ENCODE measurements around the gene APOL6. TPM values are rescaled to one million over a fixed set of nuclear protein-coding genes. Genes with fewer than 3 reads are reported as not detected.

APOL6 gene
- total RNA-seq, 2 experiments from 2014 or later, result 39.3 TPM

DNA sequence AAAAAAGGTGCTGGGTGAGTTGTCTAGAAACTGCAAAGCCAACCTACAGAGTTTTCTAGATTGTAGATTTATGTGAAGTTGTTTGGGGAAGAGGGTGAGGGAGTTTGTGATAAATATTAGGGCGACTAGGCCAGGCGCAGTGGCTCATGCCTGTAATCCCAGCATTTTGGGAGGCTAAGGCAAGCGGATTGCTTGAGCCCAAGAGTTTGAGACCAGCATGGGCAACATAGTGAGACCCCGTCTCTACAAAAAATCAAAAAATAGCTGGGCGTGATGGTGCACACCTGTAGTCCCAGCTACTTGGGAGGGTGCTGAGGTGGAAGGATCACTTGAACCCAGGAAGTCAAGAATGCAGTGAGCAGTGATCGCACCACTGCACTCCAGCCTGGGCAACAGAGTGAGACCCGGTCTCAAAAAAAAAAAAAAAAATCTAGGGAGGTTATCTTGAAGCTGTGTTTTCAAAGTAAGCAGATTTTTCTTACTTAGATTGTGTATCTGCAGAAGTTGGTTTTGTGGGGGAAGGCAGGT is 844 bp downstream of the APOL6 start:
- H3K27ac ChIP-seq (ENCODE audit: low read depth in 1 of 2, low read length in 2 of 2), result peak overlapping the region; percentile 82 to 98
- Mint-ChIP-seq H3K9me3 (no peaks in the 10 kb centered on the region), H3K27ac (peak overlapping the region; percentile 98), H3K4me1 (ENCODE audit: low read depth) (peaks cover 55% of the 10 kb centered on the region), H3K4me3 (peak overlapping the region; percentile 100), H3K36me3 (ENCODE audit: low read depth) (peaks cover 49% of the 10 kb centered on the region), H3K27me3 (no peaks in the 10 kb centered on the region)
- ChIA-PET CTCF (interaction anchor here (2.0 kb wide), 1 partner anchor 417 kb away, joined by 7 read pairs; no protein-coding TSS in a partner anchor), POLR2A (interaction anchor here (1.2 to 2.9 kb wide), 12 partner anchors 9 to 880 kb away, joined by 3 to 72 read pairs (median 6); partner anchors contain the start of genes APOL3, EIF3D and TOM1)
- peaks cover 10% of the 10 kb centered on the region for H3K36me3 ChIP-seq (ENCODE audit: insufficient read depth, low read length)
- no peaks in the 10 kb centered on the region for H3K27me3 ChIP-seq (ENCODE audit: control insufficient read depth in 1 of 2, insufficient read depth in 2 of 2, low read length in 2 of 2)
- TF ChIP-seq, protein P1, sequence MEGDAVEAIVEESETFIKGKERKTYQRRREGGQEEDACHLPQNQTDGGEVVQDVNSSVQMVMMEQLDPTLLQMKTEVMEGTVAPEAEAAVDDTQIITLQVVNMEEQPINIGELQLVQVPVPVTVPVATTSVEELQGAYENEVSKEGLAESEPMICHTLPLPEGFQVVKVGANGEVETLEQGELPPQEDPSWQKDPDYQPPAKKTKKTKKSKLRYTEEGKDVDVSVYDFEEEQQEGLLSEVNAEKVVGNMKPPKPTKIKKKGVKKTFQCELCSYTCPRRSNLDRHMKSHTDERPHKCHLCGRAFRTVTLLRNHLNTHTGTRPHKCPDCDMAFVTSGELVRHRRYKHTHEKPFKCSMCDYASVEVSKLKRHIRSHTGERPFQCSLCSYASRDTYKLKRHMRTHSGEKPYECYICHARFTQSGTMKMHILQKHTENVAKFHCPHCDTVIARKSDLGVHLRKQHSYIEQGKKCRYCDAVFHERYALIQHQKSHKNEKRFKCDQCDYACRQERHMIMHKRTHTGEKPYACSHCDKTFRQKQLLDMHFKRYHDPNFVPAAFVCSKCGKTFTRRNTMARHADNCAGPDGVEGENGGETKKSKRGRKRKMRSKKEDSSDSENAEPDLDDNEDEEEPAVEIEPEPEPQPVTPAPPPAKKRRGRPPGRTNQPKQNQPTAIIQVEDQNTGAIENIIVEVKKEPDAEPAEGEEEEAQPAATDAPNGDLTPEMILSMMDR (IDR thresholded peaks at IDR 0.05), result no peak
- intact Hi-C loops (cut with DNase I, micrococcal nuclease), result loop anchor here in 1 of 2 experiments (5.0 kb wide), 1 partner anchor 48 kb away; no protein-coding TSS in a partner anchor
- DNase-seq (no peak), ATAC-seq (ENCODE audit: poor library complexity) (no peak)
- H3K9me3 ChIP-seq (ENCODE audit: control insufficient read depth in 1 of 2, insufficient read depth in 1 of 2, low read length in 2 of 2), result peaks cover 0 to 4% of the 10 kb centered on the region in 2 experiments
- peak overlapping the region; percentile 76 for H3K4me3 ChIP-seq (ENCODE audit: low read length)
- peaks cover 43% of the 10 kb centered on the region for H3K4me1 ChIP-seq (ENCODE audit: insufficient read depth, low read length)

DNA sequence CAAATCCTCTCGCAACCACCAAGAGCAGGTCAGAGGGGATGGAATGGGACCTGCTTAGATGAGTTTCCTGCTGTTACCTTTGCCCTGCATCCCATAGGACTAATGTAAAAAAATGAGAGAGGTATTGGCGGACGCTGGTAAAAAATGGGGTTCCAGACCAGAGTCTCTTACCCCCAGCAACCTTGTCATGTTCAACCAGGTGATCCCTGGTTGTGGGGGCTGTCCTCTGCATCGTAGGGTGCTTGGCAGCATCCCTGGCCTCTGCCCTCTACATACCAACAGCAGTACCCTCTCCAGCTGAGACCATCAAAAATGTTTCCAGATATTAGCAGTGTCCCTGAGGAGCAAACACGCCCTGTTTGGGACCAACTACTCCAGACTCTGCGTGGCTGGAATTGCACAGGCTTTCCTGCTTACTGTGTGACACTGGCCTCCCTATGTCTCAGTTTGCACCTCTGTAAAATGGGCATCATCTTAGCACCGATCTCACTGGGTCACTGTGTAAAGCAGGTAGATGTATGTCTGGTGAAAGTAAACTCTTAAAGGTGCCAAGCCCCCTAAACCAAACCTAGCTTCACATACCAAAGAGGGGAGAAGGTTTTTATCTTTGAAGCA is 1.5 kb downstream of the APOL6 start:
- H3K4me3 Mint-ChIP-seq, result peak overlapping the region; percentile 100
- no peak for ATAC-seq (ENCODE audit: poor library complexity)
- no peaks in the 10 kb centered on the region for H3K27me3 Mint-ChIP-seq

DNA sequence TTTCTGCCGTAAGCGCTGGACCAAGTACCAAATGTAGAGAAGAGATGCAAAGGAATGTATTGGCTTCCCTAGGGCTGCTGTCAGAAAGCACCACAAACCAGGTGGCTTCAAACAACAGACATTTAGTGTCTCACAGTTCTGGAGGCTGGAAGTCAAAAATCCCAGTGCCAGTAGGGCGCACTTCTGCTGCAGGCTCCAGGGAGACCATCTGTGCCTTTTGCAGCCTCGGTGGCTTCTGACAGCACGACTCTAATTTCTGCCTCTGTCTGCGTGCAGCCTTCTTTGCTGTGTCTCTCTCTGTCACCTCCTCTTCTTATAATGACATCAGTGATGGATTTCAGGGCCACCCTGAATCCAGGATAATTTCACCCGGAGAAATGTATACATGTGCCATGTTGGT is 2.8 kb downstream of the APOL6 start:
- TF ChIP-seq, protein P1 (IDR thresholded peaks at IDR 0.05), result no peak
- H3K36me3 ChIP-seq (ENCODE audit: insufficient read depth, low read length), result peaks cover 18% of the 10 kb centered on the region
- peaks cover 45% of the 10 kb centered on the region for H3K4me1 ChIP-seq (ENCODE audit: insufficient read depth, low read length)
- Mint-ChIP-seq H3K27ac (peak overlapping the region; percentile 98), H3K4me1 (ENCODE audit: low read depth) (peaks cover 71% of the 10 kb centered on the region), H3K9me3 (no peaks in the 10 kb centered on the region), H3K4me3 (peak overlapping the region; percentile 53), H3K36me3 (ENCODE audit: low read depth) (peaks cover 68% of the 10 kb centered on the region), H3K27me3 (no peaks in the 10 kb centered on the region)
- intact Hi-C loops (cut with DNase I, micrococcal nuclease), result no loop called here
- H3K4me3 ChIP-seq (ENCODE audit: low read length), result no peak overlapping the region
- peaks cover 0 to 4% of the 10 kb centered on the region in 2 experiments for H3K9me3 ChIP-seq (ENCODE audit: control insufficient read depth in 1 of 2, insufficient read depth in 1 of 2, low read length in 2 of 2)
- no peak for ATAC-seq (ENCODE audit: poor library complexity)
- ChIA-PET POLR2A (interaction anchor here (1.0 kb wide), 1 partner anchor 8 kb away, joined by 4 read pairs; no protein-coding TSS in a partner anchor), CTCF (no interaction called here)
- DNase-seq, result no peak
- peak overlapping the region in 1 of 2 donors; percentile 29 for H3K27ac ChIP-seq (ENCODE audit: low read depth in 1 of 2, low read length in 2 of 2)
- H3K27me3 ChIP-seq (ENCODE audit: control insufficient read depth in 1 of 2, insufficient read depth in 2 of 2, low read length in 2 of 2), result no peaks in the 10 kb centered on the region

More for the DNA sequence above, 1.5 kb downstream of the APOL6 start:
- Mint-ChIP-seq H3K4me1 (ENCODE audit: low read depth) (peaks cover 61% of the 10 kb centered on the region), H3K27ac (peak overlapping the region; percentile 98), H3K36me3 (ENCODE audit: low read depth) (peaks cover 55% of the 10 kb centered on the region), H3K9me3 (no peaks in the 10 kb centered on the region)
- no peak for DNase-seq
- CTCF ChIA-PET, result no interaction called here
- intact Hi-C loops (cut with DNase I, micrococcal nuclease), result loop anchor here in 1 of 2 experiments (5.0 kb wide), 1 partner anchor 48 kb away; no protein-coding TSS in a partner anchor
- Histone ChIP-seq H3K36me3 (ENCODE audit: insufficient read depth, low read length) (peaks cover 12% of the 10 kb centered on the region), H3K27ac (ENCODE audit: low read depth in 1 of 2, low read length in 2 of 2) (peak overlapping the region; percentile 43 to 98), H3K27me3 (ENCODE audit: control insufficient read depth in 1 of 2, insufficient read depth in 2 of 2, low read length in 2 of 2) (no peaks in the 10 kb centered on the region), H3K9me3 (ENCODE audit: control insufficient read depth in 1 of 2, insufficient read depth in 1 of 2, low read length in 2 of 2) (peaks cover 0 to 4% of the 10 kb centered on the region in 2 experiments), H3K4me1 (ENCODE audit: insufficient read depth, low read length) (peaks cover 45% of the 10 kb centered on the region), H3K4me3 (ENCODE audit: low read length) (peak overlapping the region; percentile 76)
- POLR2A ChIA-PET, result interaction anchor here (1.0 to 2.9 kb wide), 7 partner anchors 8 to 416 kb away, joined by 3 to 72 read pairs (median 22); partner anchors contain the start of gene TOM1
- TF ChIP-seq, protein P1 (IDR thresholded peaks at IDR 0.05), result no peak

Measured in CD4-positive, alpha-beta T cell (primary cell).